GM21526 (cell line): ENCODE data around the gene SYNPO.
A peak's percentile ranks its signal among the peaks of the same experiment; 100 is the strongest.

Experiments
- ATAC-seq: cut with Tn5 transposase; IDR thresholded peaks from one replicate; pipeline ENCODE4 v1.9.1; 2021; ENCODE audit warnings: moderate library complexity; ENCODE audit not compliant: unreplicated experiment, low FRiP score

The SYNPO gene

GRCh38 chr5:150672237-150672883 lies 31.9 kb downstream of the SYNPO start:
- ATAC-seq = no peak

GRCh38 chr5:150672884-150673275 lies 32.4 kb downstream of the SYNPO start:
- no peak for ATAC-seq

- no peak for ATAC-seq
These were observed 33.9 kb downstream of the SYNPO start for GRCh38 chr5:150674341-150674821.

- no peak for ATAC-seq
These were observed 34.6 kb downstream of the SYNPO start for GRCh38 chr5:150675069-150675468.

GRCh38 chr5:150676578-150676977 lies 36.1 kb downstream of the SYNPO start:
- no peak for ATAC-seq

- ATAC-seq = no peak
These were observed 48.7 kb downstream of the SYNPO start for GRCh38 chr5:150689120-150689519.

- ATAC-seq = no peak
These were observed 50.3 kb downstream of the SYNPO start for GRCh38 chr5:150690760-150691159.

GRCh38 chr5:150692276-150692675 lies 51.8 kb downstream of the SYNPO start:
- no peak for ATAC-seq

GRCh38 chr5:150694612-150695011 lies 54.2 kb downstream of the SYNPO start:
- ATAC-seq = no peak

GRCh38 chr5:150700246-150700593 lies 59.8 kb downstream of the SYNPO start:
- no peak for ATAC-seq

GRCh38 chr5:150700594-150701377 lies 60.3 kb downstream of the SYNPO start, which contains the start of gene RBM22:
TSS of gene RBM22 (minus strand) at chr5:150701062. CDS start at chr5:150700985, 77 bp downstream.
- peak; percentile 97 for ATAC-seq

- ATAC-seq = no peak
These were observed 63.3 kb downstream of the SYNPO start for GRCh38 chr5:150703762-150704161.

- ATAC-seq = no peak
These were observed 66.4 kb downstream of the SYNPO start for GRCh38 chr5:150706776-150707390.
